Heart right ventricle (tissue), 16 donors: ENCODE measurements around the gene GALNT18. TPM values are rescaled to one million over a fixed set of nuclear protein-coding genes. Genes with fewer than 3 reads are reported as not detected.

Experiments used
- ATAC-seq, 8 donors: fragments of 200-7000 bp; cut with Tn5 transposase; one replicate each; pipeline ENCODE4 v1.9.1; 2020; ENCODE audit warnings: mild to moderate bottlenecking in 8 of 8, moderate library complexity in 8 of 8, moderate number of reproducible peaks in 1 of 8
- DNase-seq, 2 donors: peaks; one replicate each; pipeline ENCODE4 v3.0.0-alpha.2; 2020
- H3K27ac ChIP-seq, 10 donors: fragments of 200-600 bp; sonication (generic) in 2 of 10; one replicate each; pipeline versions ENCODE4 v1.5.0 to v1.8.0; 2020 to 2022; ENCODE audit warnings: mild to moderate bottlenecking in 3 of 10
- H3K27me3 ChIP-seq, 7 donors: fragments of 200-600 bp; one replicate each; pipeline ENCODE4 v1.8.0; 2021 to 2022; ENCODE audit warnings: mild to moderate bottlenecking in 2 of 7
- H3K36me3 ChIP-seq, 9 donors: fragments of 200-600 bp; sonication (generic) in 1 of 9; one replicate each; pipeline versions ENCODE4 v1.5.0 to v1.8.0; 2020 to 2022; ENCODE audit warnings: mild to moderate bottlenecking in 2 of 9
- H3K4me1 ChIP-seq, 9 donors: fragments of 200-600 bp; sonication (generic) in 1 of 9; one replicate each; pipeline versions ENCODE4 v1.5.0 to v1.8.0; 2020 to 2022; ENCODE audit warnings: mild to moderate bottlenecking in 4 of 9
- H3K4me3 ChIP-seq, 10 donors: fragments of 200-600 bp; sonication (generic) in 2 of 10; one replicate each; pipeline versions ENCODE4 v1.5.0 to v1.8.0; 2020 to 2022; ENCODE audit warnings: mild to moderate bottlenecking in 7 of 10, moderate library complexity in 2 of 10
- H3K9me3 ChIP-seq, 11 donors: fragments of 200-600 bp in 10 of 11; sonication (generic) in 2 of 11; one replicate each; pipeline versions ENCODE4 v1.5.0 to v1.8.0; 2013 to 2022; ENCODE audit warnings: mild to moderate bottlenecking in 2 of 11, control low read depth in 1 of 11, moderate library complexity in 1 of 11
- CTCF ChIP-seq, 9 donors: fragments of 200-600 bp; sonication (generic) in 2 of 9; IDR thresholded peaks; one replicate each; pipeline versions ENCODE4 v1.5.0 to v1.8.0; 2021 to 2022; ENCODE audit warnings: antibody characterized with exemption in 9 of 9, mild to moderate bottlenecking in 5 of 9, moderate library complexity in 1 of 9
- WGBS, 2 donors: extraction: QIAGEN DNeasy Blood & Tissue Kit; methylation state at CpG; one replicate each; pipeline ENCODE4 v1.1.7; 2013; ENCODE audit warnings: inconsistent platforms in 1 of 2; 5-methylcytosine and 5-hydroxymethylcytosine counted together
- intact Hi-C, 10 donors: fragments of 100-400 bp; cut with DNase I; formaldehyde crosslinking; loops; one replicate each; pipeline versions ENCODE4 v1.11.1 to v1.14.2; 2022
- polyA plus RNA-seq, 2 donors: library from polyadenylated mRNA; stranded (reverse); fragments of 200-250 nt; gene quantifications; one replicate each; pipeline ENCODE4 v1.2.3, GENCODE V29; 2013
- total RNA-seq, 10 donors: library from RNA; stranded (reverse); fragmentation: NEBNext Ultra II Directional in 3 of 10; extraction: Animal tissue kit (Norgen Biotek cat#: 25700) in 3 of 10; gene quantifications; one replicate each; pipeline versions ENCODE4 v1.2.1 to v1.2.4, GENCODE V29; 2021 to 2023
- donor health status: Arrhythmogenic right ventricular cardiomyopathy.
- donor health status: ischemic (EF 13 %, LVEDD 7.1; RV severe dilation, severe dysfunction).
- donor health status: healthy with polysubstance abuse.
- donor health status: DM: no; HTN: yes; CAD: no.
- donor health status: DM: no; HTN: no; CAD: no.
- donor health status: ischemic (EF 25% LVEDD 6.9; RV normal size, moderate dysfunction).
- donor health status: ischemic (EF 25% LVEDD 5.7; RV mildly dilated, moderate dysfunction).
- donor health status: healthy.
- donor health status: DM: yes; HTN: yes; CAD: no.
- donor health status: Ischemic cardiomyopathy.
- donor health status: ischemic (EF 35%, LVEDD 5.7; RV mildly dilated, moderate dysfunction).
- donor health status: nonischemic (EF 11% LVEDD 7.7; RV severe dilation, severe dysfunction).
- donor health status: DM: yes; HTN: yes; CAD: no.
- donor health status: PGD.
- donor health status: ischemic (EF 29% LVEDD 5.4; RV normal size, mild dysfunction).
- donor health status: nonischemic (EF 23%, LVEDD 6.1; RV moderate dilation, normal function).

GALNT18 gene
- total and polyA plus RNA-seq, 12 donors: 7.0 to 29.0 (median 15.6) TPM

GRCh38 chr11:11636671-11637070, 14.9 kb upstream of the GALNT18 start:
- ATAC-seq: no peak
- TF ChIP-seq CTCF (IDR thresholded peaks at IDR 0.05): no peak
- no peak for DNase-seq
- intact Hi-C loops: no loop called here
- Histone ChIP-seq H3K36me3 (no peaks in the 10 kb centered on the region), H3K4me1 (peaks cover 0 to 6% (median 0%) of the 10 kb centered on the region in 9 donors), H3K27me3 (no peaks in the 10 kb centered on the region), H3K9me3 (no peaks in the 10 kb centered on the region), H3K4me3 (no peak overlapping the region), H3K27ac (no peak overlapping the region)
- WGBS, 2 donors: 60 to 66% methylated on average over 3 of the region's 3 CpGs

GRCh38 chr11:11635443-11635842, 13.6 kb upstream of the GALNT18 start:
- H3K27me3 ChIP-seq: no peaks in the 10 kb centered on the region
- H3K9me3 ChIP-seq: no peaks in the 10 kb centered on the region
- ATAC-seq (no peak), DNase-seq (no peak)
- H3K36me3 ChIP-seq: no peaks in the 10 kb centered on the region
- H3K4me1 ChIP-seq: no peaks in the 10 kb centered on the region
- H3K4me3 ChIP-seq: no peak overlapping the region
- no peak overlapping the region for H3K27ac ChIP-seq
- WGBS, 2 donors: 70 to 76% methylated on average over 5 of the region's 5 CpGs
- no peak for TF ChIP-seq CTCF (IDR thresholded peaks at IDR 0.05)
- intact Hi-C loops: no loop called here

GRCh38 chr11:11629368-11629767, 7.6 kb upstream of the GALNT18 start:
- H3K9me3 ChIP-seq: no peaks in the 10 kb centered on the region
- H3K27me3 ChIP-seq: no peaks in the 10 kb centered on the region
- intact Hi-C loops: loop anchor here in 3 of 10 donors (5.0 to 10.0 kb wide), 5 partner anchors 158 to 695 kb away; no protein-coding TSS in a partner anchor
- no peak overlapping the region for H3K4me3 ChIP-seq
- no peaks in the 10 kb centered on the region for H3K4me1 ChIP-seq
- DNase-seq (no peak), ATAC-seq (no peak)
- WGBS, 2 donors: 83% methylated on average over 8 of the region's 8 CpGs
- H3K36me3 ChIP-seq: no peaks in the 10 kb centered on the region
- no peak for TF ChIP-seq CTCF (IDR thresholded peaks at IDR 0.05)
- no peak overlapping the region for H3K27ac ChIP-seq

GRCh38 chr11:11628651-11629050, 6.8 kb upstream of the GALNT18 start:
- TF ChIP-seq CTCF (IDR thresholded peaks at IDR 0.05): no peak
- whole genome bisulfite sequencing, 2 donors: 88 to 89% methylated on average over 4 of the region's 4 CpGs
- intact Hi-C loops: loop anchor here in 3 of 10 donors (5.0 to 10.0 kb wide), 5 partner anchors 159 to 694 kb away; no protein-coding TSS in a partner anchor
- no peaks in the 10 kb centered on the region for H3K27me3 ChIP-seq
- ATAC-seq: no peak
- H3K4me3 ChIP-seq: no peak overlapping the region
- H3K27ac ChIP-seq: no peak overlapping the region
- H3K9me3 ChIP-seq: no peaks in the 10 kb centered on the region
- no peaks in the 10 kb centered on the region for H3K36me3 ChIP-seq
- no peak for DNase-seq
- peaks cover 0 to 4% (median 0%) of the 10 kb centered on the region in 9 donors for H3K4me1 ChIP-seq
